HL-60 (cell line): Measurements from ENCODE around the gene UBAP2.

Experiments
- GABPA ChIP-seq: IDR thresholded peaks from 2 replicates; pipeline ENCODE4 v1.6.1; 2012; ENCODE audit warnings: low read depth
- POLR2AphosphoS5 ChIP-seq: IDR thresholded peaks from 2 replicates; pipeline ENCODE4 v1.6.1; 2012; ENCODE audit warnings: low read depth
- SPI1 ChIP-seq: IDR thresholded peaks from 2 replicates; pipeline ENCODE4 v1.6.1; 2012; ENCODE audit warnings: low read depth, mild to moderate bottlenecking, borderline replicate concordance
- TF ChIP-seq, protein P1 (sequence below): IDR thresholded peaks from one replicate; pipeline ENCODE4 v1.5.1; 2011; ENCODE audit warnings: low read length, control low read depth, inconsistent platforms; ENCODE audit not compliant: insufficient read depth
- TF ChIP-seq, protein P2 (sequence below): IDR thresholded peaks from 2 replicates; pipeline ENCODE4 v1.6.1; 2012; ENCODE audit warnings: low read depth; ENCODE audit not compliant: insufficient replicate concordance

DNA sequence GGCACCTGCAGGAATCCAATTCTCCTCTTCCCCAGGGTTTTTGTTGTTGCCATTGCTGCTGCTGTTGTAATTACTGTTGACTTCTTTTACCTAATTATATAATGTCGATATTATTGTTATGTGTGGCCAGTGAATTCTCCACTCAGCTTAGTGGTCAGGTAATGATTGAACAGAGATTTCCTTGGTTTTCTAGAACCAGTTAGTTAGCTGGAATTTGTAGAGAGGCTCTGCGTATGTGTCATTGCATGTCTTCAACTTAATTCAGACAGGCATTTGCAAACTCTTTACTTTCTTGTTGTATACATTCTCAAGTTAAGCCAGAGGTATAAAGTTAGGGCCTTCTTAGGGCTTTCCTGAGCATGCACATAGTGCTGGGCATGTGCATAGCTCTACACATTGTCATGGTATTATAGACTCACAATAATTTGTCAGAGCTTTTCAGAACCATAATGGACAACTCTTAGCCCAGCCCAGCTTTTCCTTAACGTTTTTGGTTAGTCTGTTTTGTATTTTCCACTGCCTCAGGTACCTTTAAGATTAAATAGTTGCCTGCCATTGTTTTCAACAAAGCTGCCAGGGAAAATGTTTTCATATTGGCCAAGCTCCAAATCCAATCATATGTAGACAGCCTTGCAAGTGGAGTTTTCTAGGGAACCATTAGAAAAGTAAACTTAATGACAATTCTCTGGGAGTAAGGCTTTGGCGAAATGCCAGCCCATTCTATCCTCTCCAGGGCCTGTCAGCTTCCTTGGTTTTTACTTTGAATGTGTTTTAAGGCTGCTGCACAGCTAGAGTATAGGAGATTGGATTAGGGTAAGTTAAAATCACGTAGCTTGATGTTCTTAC is 163.6 kb downstream of the UBAP2 start:
- TF ChIP-seq, protein P1, sequence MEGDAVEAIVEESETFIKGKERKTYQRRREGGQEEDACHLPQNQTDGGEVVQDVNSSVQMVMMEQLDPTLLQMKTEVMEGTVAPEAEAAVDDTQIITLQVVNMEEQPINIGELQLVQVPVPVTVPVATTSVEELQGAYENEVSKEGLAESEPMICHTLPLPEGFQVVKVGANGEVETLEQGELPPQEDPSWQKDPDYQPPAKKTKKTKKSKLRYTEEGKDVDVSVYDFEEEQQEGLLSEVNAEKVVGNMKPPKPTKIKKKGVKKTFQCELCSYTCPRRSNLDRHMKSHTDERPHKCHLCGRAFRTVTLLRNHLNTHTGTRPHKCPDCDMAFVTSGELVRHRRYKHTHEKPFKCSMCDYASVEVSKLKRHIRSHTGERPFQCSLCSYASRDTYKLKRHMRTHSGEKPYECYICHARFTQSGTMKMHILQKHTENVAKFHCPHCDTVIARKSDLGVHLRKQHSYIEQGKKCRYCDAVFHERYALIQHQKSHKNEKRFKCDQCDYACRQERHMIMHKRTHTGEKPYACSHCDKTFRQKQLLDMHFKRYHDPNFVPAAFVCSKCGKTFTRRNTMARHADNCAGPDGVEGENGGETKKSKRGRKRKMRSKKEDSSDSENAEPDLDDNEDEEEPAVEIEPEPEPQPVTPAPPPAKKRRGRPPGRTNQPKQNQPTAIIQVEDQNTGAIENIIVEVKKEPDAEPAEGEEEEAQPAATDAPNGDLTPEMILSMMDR = no peak
- TF ChIP-seq POLR2AphosphoS5 (no peak), SPI1 (no peak), GABPA (no peak)
- TF ChIP-seq, protein P2, sequence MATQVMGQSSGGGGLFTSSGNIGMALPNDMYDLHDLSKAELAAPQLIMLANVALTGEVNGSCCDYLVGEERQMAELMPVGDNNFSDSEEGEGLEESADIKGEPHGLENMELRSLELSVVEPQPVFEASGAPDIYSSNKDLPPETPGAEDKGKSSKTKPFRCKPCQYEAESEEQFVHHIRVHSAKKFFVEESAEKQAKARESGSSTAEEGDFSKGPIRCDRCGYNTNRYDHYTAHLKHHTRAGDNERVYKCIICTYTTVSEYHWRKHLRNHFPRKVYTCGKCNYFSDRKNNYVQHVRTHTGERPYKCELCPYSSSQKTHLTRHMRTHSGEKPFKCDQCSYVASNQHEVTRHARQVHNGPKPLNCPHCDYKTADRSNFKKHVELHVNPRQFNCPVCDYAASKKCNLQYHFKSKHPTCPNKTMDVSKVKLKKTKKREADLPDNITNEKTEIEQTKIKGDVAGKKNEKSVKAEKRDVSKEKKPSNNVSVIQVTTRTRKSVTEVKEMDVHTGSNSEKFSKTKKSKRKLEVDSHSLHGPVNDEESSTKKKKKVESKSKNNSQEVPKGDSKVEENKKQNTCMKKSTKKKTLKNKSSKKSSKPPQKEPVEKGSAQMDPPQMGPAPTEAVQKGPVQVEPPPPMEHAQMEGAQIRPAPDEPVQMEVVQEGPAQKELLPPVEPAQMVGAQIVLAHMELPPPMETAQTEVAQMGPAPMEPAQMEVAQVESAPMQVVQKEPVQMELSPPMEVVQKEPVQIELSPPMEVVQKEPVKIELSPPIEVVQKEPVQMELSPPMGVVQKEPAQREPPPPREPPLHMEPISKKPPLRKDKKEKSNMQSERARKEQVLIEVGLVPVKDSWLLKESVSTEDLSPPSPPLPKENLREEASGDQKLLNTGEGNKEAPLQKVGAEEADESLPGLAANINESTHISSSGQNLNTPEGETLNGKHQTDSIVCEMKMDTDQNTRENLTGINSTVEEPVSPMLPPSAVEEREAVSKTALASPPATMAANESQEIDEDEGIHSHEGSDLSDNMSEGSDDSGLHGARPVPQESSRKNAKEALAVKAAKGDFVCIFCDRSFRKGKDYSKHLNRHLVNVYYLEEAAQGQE = no peak
